Fibroblast of the aortic adventitia (primary cell): Measurements from ENCODE around the gene FBN2. TPM values are rescaled to one million over a fixed set of nuclear protein-coding genes. Genes with fewer than 3 reads are reported as not detected.

ENCODE experiments used
- DNase-seq: peaks from one replicate; pipeline ENCODE4 v3.0.0-alpha.2; 2010; ENCODE audit warnings: low read depth
- H3K4me3 ChIP-seq: 2 replicates; pipeline ENCODE4 v1.5.1; 2011; ENCODE audit warnings: low read depth, mild to moderate bottlenecking, control low read depth, low read length, moderate library complexity
- total RNA-seq: library from RNA; depleted of rRNA; stranded (reverse); fragments of >200 nt; gene quantifications from 2 replicates; pipeline ENCODE4 v1.2.3, GENCODE V29; 2012; ENCODE audit warnings: low replicate concordance
- TF ChIP-seq, protein P1 (sequence below): IDR thresholded peaks from 2 replicates; pipeline ENCODE4 v1.5.1; 2011; ENCODE audit warnings: mild to moderate bottlenecking, low read length, control low read depth, inconsistent platforms; ENCODE audit not compliant: insufficient read depth

Gene FBN2
- total RNA-seq, 1 donor = 19.8 TPM

DNA sequence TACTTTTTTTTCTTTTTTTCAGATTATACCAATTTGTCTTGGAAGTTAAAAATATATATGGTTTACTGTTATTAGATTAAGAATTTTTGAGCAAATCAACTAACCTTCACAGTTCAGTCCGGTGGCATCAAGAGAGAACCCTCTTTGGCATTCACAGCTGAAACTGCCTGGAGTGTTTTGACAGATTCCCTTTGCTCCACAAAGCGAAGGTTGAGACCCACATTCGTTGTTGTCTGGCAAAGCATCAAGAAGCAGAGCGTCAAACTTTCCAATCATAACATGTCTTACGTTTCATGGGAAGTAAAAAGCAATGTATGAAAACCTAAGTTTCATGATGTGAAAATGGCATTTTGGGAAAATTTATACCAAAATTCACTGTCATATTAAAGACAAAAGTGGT, 264.3 kb downstream of the FBN2 start:
- TF ChIP-seq, protein P1, sequence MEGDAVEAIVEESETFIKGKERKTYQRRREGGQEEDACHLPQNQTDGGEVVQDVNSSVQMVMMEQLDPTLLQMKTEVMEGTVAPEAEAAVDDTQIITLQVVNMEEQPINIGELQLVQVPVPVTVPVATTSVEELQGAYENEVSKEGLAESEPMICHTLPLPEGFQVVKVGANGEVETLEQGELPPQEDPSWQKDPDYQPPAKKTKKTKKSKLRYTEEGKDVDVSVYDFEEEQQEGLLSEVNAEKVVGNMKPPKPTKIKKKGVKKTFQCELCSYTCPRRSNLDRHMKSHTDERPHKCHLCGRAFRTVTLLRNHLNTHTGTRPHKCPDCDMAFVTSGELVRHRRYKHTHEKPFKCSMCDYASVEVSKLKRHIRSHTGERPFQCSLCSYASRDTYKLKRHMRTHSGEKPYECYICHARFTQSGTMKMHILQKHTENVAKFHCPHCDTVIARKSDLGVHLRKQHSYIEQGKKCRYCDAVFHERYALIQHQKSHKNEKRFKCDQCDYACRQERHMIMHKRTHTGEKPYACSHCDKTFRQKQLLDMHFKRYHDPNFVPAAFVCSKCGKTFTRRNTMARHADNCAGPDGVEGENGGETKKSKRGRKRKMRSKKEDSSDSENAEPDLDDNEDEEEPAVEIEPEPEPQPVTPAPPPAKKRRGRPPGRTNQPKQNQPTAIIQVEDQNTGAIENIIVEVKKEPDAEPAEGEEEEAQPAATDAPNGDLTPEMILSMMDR = no peak
- DNase-seq = no peak
- H3K4me3 ChIP-seq = no peak overlapping the region

DNA sequence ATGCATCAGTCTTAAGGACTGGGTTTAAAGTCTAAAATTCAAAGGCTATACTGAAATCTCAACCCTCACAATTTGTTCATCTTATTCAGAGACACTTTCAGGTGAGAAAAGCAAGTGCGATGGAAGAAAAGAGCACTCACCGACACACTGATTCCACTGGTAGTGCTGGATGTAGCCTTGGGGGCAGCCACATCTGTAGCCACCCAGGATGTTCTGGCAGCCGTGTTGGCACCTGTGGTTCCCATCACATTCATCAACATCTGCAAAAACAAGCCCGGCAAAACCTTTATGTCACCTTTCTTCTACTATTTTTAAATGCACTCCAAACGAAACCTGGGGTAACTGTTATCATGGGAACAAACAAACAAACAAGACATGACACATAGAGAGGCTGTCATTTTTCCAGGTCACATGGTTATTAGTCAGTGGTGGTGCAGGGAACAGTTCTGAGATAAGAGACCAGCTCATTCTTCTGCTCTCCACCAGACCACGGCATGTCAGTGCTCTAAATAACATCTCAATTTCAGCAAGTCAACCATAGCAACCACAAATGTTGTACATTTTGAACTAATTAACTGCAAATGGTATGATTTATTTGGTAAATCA, 266.1 kb downstream of the FBN2 start:
- no peak overlapping the region for H3K4me3 ChIP-seq
- peak; percentile 75 for DNase-seq
- TF ChIP-seq, protein P1 = no peak

DNA sequence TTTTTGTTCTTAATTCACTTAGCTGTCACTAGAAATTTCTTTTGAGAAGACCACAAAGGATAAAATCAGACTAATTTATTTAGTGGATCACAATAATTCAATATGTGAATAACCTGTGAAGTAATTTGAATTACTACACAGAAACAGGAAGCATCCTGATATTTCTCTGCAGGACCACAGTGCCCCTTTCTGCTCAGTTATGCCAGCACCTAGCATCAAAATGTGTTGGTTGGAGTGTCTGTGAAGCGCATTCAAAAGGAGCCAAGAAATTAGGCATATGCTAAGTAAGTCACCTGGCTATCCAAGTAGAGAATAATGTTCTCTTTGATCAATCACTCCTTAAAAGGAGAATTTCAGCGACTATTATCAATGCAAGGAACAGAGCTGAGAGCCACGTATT, 267.0 kb downstream of the FBN2 start:
- DNase-seq = no peak
- H3K4me3 ChIP-seq = no peak overlapping the region
- TF ChIP-seq, protein P1 = no peak

DNA sequence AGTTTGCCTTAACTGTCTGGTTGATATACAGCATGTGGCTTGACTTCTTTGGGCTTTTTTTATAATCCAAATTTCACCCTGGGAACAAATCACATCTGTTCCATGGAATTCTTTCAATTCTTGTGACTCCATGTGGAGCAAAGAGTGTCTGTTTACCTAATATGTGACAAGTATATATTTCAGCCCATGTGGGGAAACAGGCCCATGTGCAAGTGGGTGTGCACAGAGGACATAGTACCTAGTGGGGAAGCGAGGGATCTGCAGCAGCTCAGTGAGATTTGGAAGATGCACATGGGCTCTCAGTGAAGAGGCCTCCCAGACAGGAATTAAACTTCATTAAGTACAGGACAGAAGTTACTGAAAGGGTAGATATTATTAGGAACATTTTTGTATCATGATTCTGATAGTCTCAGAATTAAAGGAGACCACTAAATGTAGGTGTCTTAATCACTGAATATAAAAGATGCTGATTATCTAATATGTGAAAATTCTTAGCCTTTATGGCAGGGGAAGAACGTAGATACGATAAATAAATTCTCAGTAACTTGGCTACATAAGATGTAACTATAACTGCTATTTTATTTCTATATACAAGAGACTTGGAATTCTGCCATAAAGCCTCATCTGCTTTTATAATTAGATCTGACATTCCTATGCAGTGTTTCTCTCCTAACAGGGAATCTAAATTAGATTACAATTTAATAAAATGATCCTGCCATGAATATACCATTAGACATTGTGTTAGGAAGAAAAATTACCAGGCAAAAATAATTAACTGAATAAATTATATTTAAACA, 273.3 kb downstream of the FBN2 start:
- TF ChIP-seq, protein P1 = no peak
- H3K4me3 ChIP-seq = no peak overlapping the region
- DNase-seq = no peak

DNA sequence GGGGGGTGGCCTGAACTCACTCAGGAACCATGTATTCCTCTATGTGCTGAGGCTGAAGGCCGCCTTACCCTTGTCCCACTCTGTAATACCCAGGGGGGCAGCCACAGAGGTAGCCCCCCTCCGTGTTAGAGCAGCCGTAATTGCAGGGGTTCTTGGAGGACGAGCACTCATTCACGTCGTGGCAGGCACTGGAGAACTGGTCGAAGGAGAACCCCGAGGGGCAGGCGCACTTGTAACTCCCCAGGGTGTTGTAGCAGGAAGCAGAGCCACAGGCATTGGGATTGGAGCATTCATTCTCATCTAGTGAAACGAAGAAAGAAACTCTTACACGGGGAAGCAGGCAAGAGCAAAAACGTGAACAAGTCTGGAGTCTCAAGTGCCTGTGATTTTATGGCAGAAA, 274.7 kb downstream of the FBN2 start:
- TF ChIP-seq, protein P1 = no peak
- DNase-seq = no peak
- no peak overlapping the region for H3K4me3 ChIP-seq

DNA sequence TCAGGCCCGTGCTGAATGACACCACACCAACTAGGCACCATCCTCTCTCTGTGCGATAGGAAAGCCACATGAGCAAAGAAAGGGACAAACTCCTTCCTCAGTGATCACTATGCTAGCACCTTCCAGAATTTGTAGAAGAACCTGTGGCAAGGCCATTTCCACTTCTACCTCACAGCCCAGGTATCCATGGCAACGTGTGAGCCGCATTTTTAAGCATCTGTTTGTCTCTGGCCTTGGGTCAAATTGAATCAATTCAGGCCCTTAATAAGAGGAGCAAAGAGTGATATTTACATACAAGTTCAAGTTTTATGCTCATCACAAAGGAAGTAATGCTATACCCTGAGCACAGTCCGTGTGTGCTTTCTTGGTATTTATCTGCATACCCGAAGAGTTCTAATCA, 275.1 kb downstream of the FBN2 start:
- H3K4me3 ChIP-seq = no peak overlapping the region
- DNase-seq = no peak
- TF ChIP-seq, protein P1 = no peak
